ENCODE data around the gene CUBN.

Gene CUBN

DNA sequence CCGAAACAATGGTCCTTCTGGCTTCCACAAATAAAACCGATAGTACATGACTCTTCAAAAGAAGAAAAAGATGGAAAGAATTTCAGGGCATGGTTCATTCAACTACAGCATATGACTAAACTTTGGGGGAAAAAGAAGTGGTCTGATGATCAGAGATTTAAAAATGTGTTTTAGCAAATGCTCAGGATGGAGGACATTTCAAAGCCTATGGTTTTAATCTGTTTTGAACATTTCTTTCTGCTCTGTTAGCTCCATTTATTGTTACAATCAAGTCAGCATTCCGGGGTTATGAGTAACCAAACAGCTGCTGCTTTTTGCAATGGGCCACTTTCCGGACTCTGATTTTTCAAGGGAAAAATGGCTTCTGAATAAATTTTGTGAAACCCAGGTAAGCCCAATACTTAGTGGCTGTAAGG lies 142.4 kb downstream of the CUBN start:
- H3K4me1 ChIP-seq (ENCODE audit: control insufficient read depth, insufficient read depth, low read length) = no peaks in the 10 kb centered on the region
- no peaks in the 10 kb centered on the region for H3K9me3 ChIP-seq (ENCODE audit: control insufficient read depth, insufficient read depth, low read depth, low read length)
- H3K36me3 ChIP-seq (ENCODE audit: control insufficient read depth in 2 of 2, insufficient read depth in 1 of 2, low read length in 2 of 2) = no peaks in the 10 kb centered on the region
- ChIA-PET POLR2A (interaction anchor here (1.3 kb wide), 2 partner anchors 21 to 241 kb away, joined by 3 to 5 read pairs; partner anchors contain the start of gene VIM), CTCF (interaction anchor here (0.6 kb wide), 1 partner anchor 1133 kb away, joined by 3 read pairs; no protein-coding TSS in a partner anchor)
- H3K4me3 ChIP-seq (ENCODE audit: low read depth, low read length) = no peak overlapping the region
- no peak overlapping the region for H3K27ac ChIP-seq (ENCODE audit: extremely low read depth, low read depth, low read length)
- TF ChIP-seq, protein P1, sequence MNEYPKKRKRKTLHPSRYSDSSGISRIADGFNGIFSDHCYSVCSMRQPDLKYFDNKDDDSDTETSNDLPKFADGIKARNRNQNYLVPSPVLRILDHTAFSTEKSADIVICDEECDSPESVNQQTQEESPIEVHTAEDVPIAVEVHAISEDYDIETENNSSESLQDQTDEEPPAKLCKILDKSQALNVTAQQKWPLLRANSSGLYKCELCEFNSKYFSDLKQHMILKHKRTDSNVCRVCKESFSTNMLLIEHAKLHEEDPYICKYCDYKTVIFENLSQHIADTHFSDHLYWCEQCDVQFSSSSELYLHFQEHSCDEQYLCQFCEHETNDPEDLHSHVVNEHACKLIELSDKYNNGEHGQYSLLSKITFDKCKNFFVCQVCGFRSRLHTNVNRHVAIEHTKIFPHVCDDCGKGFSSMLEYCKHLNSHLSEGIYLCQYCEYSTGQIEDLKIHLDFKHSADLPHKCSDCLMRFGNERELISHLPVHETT (tag by site-specific recombination; IDR thresholded peaks at IDR 0.05) = no peak
- TF ChIP-seq ZNF792 (tag by site-specific recombination; IDR thresholded peaks at IDR 0.05) (no peak), ZNF280C (tag by site-specific recombination; IDR thresholded peaks at IDR 0.05) (no peak), ZNF140 (tag by site-specific recombination; IDR thresholded peaks at IDR 0.05) (no peak), ZNF571 (tag by site-specific recombination; IDR thresholded peaks at IDR 0.05) (no peak), KLF8 (tag by site-specific recombination; IDR thresholded peaks at IDR 0.05) (no peak), GLI4 (tag by site-specific recombination; IDR thresholded peaks at IDR 0.05) (no peak)
- TF ChIP-seq, protein P2, sequence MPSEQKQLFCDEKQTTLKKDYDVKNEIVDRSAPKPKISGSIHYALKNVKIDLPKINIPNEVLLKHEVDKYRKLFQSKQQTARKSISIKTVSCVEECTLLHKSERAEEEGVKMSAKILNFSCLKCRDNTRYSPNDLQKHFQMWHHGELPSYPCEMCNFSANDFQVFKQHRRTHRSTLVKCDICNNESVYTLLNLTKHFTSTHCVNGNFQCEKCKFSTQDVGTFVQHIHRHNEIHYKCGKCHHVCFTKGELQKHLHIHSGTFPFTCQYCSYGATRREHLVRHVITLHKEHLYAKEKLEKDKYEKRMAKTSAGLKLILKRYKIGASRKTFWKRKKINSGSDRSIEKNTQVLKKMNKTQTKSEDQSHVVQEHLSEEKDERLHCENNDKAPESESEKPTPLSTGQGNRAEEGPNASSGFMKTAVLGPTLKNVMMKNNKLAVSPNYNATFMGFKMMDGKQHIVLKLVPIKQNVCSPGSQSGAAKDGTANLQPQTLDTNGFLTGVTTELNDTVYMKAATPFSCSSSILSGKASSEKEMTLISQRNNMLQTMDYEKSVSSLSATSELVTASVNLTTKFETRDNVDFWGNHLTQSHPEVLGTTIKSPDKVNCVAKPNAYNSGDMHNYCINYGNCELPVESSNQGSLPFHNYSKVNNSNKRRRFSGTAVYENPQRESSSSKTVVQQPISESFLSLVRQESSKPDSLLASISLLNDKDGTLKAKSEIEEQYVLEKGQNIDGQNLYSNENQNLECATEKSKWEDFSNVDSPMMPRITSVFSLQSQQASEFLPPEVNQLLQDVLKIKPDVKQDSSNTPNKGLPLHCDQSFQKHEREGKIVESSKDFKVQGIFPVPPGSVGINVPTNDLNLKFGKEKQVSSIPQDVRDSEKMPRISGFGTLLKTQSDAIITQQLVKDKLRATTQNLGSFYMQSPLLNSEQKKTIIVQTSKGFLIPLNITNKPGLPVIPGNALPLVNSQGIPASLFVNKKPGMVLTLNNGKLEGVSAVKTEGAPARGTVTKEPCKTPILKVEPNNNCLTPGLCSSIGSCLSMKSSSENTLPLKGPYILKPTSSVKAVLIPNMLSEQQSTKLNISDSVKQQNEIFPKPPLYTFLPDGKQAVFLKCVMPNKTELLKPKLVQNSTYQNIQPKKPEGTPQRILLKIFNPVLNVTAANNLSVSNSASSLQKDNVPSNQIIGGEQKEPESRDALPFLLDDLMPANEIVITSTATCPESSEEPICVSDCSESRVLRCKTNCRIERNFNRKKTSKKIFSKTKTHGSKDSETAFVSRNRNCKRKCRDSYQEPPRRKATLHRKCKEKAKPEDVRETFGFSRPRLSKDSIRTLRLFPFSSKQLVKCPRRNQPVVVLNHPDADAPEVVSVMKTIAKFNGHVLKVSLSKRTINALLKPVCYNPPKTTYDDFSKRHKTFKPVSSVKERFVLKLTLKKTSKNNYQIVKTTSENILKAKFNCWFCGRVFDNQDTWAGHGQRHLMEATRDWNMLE (tag by site-specific recombination; conservative IDR thresholded peaks at IDR 0.05; ENCODE audit: low read depth) = no peak
- TF ChIP-seq, protein P3, sequence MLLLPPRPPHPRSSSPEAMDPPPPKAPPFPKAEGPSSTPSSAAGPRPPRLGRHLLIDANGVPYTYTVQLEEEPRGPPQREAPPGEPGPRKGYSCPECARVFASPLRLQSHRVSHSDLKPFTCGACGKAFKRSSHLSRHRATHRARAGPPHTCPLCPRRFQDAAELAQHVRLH (tag by site-specific recombination; IDR thresholded peaks at IDR 0.05) = no peak
- TF ChIP-seq, protein P4, sequence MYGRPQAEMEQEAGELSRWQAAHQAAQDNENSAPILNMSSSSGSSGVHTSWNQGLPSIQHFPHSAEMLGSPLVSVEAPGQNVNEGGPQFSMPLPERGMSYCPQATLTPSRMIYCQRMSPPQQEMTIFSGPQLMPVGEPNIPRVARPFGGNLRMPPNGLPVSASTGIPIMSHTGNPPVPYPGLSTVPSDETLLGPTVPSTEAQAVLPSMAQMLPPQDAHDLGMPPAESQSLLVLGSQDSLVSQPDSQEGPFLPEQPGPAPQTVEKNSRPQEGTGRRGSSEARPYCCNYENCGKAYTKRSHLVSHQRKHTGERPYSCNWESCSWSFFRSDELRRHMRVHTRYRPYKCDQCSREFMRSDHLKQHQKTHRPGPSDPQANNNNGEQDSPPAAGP (tag by site-specific recombination; IDR thresholded peaks at IDR 0.05) = no peak
- TF ChIP-seq, protein P5, sequence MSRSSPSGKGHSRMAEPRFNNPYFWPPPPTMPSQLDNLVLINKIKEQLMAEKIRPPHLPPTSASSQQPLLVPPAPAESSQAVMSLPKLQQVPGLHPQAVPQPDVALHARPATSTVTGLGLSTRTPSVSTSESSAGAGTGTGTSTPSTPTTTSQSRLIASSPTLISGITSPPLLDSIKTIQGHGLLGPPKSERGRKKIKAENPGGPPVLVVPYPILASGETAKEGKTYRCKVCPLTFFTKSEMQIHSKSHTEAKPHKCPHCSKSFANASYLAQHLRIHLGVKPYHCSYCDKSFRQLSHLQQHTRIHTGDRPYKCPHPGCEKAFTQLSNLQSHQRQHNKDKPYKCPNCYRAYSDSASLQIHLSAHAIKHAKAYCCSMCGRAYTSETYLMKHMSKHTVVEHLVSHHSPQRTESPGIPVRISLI (tag by site-specific recombination; IDR thresholded peaks at IDR 0.05) = no peak

DNA sequence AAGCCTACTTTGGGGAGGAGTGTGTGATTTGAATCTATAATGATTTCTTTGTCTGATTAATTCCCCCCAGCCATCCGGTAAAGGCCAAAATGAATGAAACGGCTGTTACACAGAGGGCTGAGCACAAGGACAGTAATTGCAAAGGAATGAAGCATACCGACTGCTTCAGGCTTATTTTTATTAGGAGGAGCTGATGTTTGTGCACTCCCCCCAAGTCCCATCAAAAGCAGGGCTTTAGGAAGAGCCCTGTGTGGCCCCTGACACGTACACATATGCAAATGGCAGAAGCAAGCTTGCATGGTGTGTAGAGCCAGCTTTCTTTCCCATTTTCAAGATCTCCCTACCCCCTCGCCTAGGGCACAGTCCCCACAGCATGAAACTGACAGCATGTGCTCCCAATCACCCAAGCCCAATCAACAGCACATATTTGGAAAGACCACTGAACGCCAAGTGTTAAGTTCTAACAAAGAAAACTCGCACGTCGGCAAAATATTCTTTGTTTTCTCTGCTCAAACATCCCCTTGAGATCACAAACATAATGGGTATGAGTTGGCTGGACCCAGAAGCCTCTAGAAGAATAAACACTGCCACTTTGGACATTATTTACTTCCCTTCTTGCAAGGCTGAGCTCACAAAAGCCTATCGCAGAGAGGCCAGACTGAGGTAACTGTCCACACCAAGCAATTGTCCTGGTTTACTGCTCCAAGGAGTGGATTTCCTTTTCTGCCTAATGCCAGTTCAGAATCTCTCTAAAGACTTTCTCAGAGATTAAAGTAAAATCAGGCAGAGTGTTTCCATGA lies 143.0 kb downstream of the CUBN start:
- Histone ChIP-seq H3K27ac (ENCODE audit: extremely low read depth, low read depth, low read length) (no peak overlapping the region), H3K9me3 (ENCODE audit: control insufficient read depth, insufficient read depth, low read depth, low read length) (no peaks in the 10 kb centered on the region), H3K36me3 (ENCODE audit: control insufficient read depth in 2 of 2, insufficient read depth in 1 of 2, low read length in 2 of 2) (no peaks in the 10 kb centered on the region), H3K4me3 (ENCODE audit: low read depth, low read length) (no peak overlapping the region), H3K4me1 (ENCODE audit: control insufficient read depth, insufficient read depth, low read length) (no peaks in the 10 kb centered on the region)
- ChIA-PET CTCF (interaction anchor here (0.5 to 0.6 kb wide), 2 partner anchors 38 to 1132 kb away, joined by 3 read pairs; no protein-coding TSS in a partner anchor), POLR2A (no interaction called here)
- TF ChIP-seq ZNF660 (tag by site-specific recombination; IDR thresholded peaks at IDR 0.05) = no peak
- no peak for TF ChIP-seq ZNF121 (tag by site-specific recombination; IDR thresholded peaks at IDR 0.05)
- no peak for TF ChIP-seq ZNF184 (tag by site-specific recombination; IDR thresholded peaks at IDR 0.05)
- TF ChIP-seq TSHZ1 (tag by site-specific recombination; IDR thresholded peaks at IDR 0.05; ENCODE audit: borderline replicate concordance) = no peak
